Gastroesophageal sphincter (tissue), 3 donors: ENCODE results near the gene ITPKC.

Source experiments
- EP300 ChIP-seq: sonication (generic); formaldehyde crosslinking; IDR thresholded peaks from one replicate; pipeline ENCODE4 v1.6.1; 2017; ENCODE audit warnings: antibody characterized with exemption, mild to moderate bottlenecking
- TF ChIP-seq, protein P1 (sequence below), 4 experiments: fragments of 200-600 bp in 2 of 4; fragments of 450-650 bp in 2 of 4; sonication (generic) in 1 of 4; IDR thresholded peaks; one replicate each; pipeline ENCODE4 v1.5.1; 2017 to 2019; ENCODE audit warnings: antibody characterized with exemption in 4 of 4, mild to moderate bottlenecking in 2 of 4, moderate library complexity in 2 of 4

DNA sequence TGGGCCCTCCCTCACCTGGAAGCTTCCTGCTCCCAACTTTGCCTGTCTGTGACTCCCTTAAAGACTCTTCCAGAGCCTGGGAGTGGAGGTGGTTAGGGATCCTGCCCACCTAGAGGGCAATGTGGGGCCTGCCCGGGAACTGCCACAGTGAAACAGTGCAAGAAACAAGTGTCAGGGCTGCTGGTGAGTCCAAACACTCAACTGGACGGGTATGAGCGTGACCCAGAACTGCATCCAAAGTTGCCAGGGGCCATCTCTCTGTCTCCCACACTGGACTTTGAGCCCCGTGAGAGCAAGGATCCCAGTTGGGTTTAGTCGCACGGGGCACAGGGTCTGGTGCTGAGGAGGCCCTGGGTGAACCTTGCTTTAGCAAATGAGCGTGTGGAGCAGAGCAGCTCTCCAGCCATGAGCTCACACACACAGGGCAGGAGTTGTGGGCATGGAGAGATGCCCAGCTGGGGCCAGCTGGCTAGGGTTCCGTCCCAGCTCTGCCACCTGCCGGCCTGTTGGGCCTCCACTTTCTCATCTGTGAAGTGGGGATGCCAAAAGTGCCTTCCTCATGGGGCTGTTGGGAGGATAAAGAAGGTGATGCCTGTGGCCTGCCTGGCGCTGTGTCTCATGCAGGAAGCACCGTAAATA, 23.6 kb upstream of the ITPKC start:
- TF ChIP-seq EP300: no peak
- TF ChIP-seq, protein P1, sequence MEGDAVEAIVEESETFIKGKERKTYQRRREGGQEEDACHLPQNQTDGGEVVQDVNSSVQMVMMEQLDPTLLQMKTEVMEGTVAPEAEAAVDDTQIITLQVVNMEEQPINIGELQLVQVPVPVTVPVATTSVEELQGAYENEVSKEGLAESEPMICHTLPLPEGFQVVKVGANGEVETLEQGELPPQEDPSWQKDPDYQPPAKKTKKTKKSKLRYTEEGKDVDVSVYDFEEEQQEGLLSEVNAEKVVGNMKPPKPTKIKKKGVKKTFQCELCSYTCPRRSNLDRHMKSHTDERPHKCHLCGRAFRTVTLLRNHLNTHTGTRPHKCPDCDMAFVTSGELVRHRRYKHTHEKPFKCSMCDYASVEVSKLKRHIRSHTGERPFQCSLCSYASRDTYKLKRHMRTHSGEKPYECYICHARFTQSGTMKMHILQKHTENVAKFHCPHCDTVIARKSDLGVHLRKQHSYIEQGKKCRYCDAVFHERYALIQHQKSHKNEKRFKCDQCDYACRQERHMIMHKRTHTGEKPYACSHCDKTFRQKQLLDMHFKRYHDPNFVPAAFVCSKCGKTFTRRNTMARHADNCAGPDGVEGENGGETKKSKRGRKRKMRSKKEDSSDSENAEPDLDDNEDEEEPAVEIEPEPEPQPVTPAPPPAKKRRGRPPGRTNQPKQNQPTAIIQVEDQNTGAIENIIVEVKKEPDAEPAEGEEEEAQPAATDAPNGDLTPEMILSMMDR (IDR thresholded peaks at IDR 0.05): no peak
